Spinal cord (tissue), 10 donors: ENCODE results near the gene XIRP1. TPM values are rescaled to one million over a fixed set of nuclear protein-coding genes. Genes with fewer than 3 reads are reported as not detected.

ENCODE experiments used
- DNase-seq, 6 donors: peaks; one replicate each; pipeline versions ENCODE4 v3.0.0 to v3.0.0-alpha.2; 2013 to 2015; ENCODE audit warnings: low spot score in 6 of 6, low read depth in 4 of 6
- H3K27ac ChIP-seq: one replicate; pipeline ENCODE4 v1.5.1; 2013; ENCODE audit warnings: low read depth, low read length, control low read depth
- H3K27me3 ChIP-seq: one replicate; pipeline ENCODE4 v1.6.1; 2013; ENCODE audit warnings: low read length; ENCODE audit not compliant: control insufficient read depth, insufficient read depth
- H3K36me3 ChIP-seq: one replicate; pipeline ENCODE4 v1.6.1; 2013; ENCODE audit warnings: low read length; ENCODE audit not compliant: control insufficient read depth, insufficient read depth
- H3K4me1 ChIP-seq: one replicate; pipeline ENCODE4 v1.6.1; 2013; ENCODE audit warnings: low read length; ENCODE audit not compliant: control insufficient read depth, insufficient read depth
- H3K4me3 ChIP-seq: one replicate; pipeline ENCODE4 v1.5.1; 2013; ENCODE audit warnings: low read depth, low read length, control low read depth
- H3K9me3 ChIP-seq: one replicate; pipeline ENCODE4 v1.6.1; 2013; ENCODE audit warnings: low read length; ENCODE audit not compliant: control insufficient read depth, insufficient read depth
- WGBS: methylation state at CpG from one replicate; pipeline ENCODE4 v1.1.5; 2013; ENCODE audit warnings: missing lambda C conversion rate; ENCODE audit not compliant: insufficient coverage; 5-methylcytosine and 5-hydroxymethylcytosine counted together
- polyA plus RNA-seq, 2 donors: library from polyadenylated mRNA; unstranded; fragments of 120-200 nt; gene quantifications; one replicate each; pipeline ENCODE4 v1.2.1, GENCODE V29; 2013; ENCODE audit not compliant: insufficient read length in 2 of 2
- total RNA-seq, 2 donors: library from RNA; depleted of rRNA in 1 of 2; stranded (reverse); fragments of 120-200 nt in 1 of 2; fragments of >200 nt in 1 of 2; gene quantifications; one replicate each; pipeline versions ENCODE4 v1.2.3 to v1.2.4, GENCODE V29; 2013 to 2014
- donor health status: healthy.

The XIRP1 gene
- total and polyA plus RNA-seq, 4 donors = 0.20 to 1.6 (median 0.89) TPM

DNA sequence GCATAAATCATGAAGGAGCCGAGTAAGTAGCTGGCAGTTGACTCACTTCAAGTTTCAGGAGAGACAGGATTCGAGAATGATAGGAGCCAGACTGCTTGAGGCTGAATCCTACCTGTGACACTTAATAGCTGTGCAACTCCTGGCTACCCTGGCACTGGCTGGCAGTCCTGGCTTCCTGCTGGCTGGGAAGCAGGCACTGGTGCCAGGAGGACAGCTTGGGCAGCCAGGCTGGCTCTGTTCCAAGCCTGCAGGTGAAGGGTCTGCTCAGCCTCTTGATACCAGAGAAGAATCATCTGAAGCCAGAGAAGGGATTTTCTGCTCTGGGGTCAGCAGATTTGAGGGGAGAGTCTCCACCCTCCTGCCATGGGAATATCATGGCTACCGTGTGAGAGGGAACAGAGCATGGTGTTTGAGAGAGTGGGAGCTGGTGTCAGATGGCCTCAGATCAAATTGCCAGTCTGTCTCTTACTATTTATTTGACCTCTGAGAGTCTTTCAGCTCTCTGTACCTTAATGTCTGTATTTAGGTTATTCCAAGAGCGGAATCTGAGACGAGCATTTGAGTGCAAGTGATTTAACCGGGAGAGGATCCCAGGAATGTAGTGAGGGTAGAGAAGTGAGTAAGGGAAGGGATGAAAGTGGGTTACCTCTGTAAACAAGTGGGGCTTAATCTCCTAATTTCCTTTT is 4.4 kb upstream of the XIRP1 start:
- Histone ChIP-seq H3K36me3 (no peaks in the 10 kb centered on the region), H3K9me3 (no peaks in the 10 kb centered on the region), H3K4me3 (no peak overlapping the region), H3K27me3 (no peaks in the 10 kb centered on the region), H3K4me1 (peaks cover 5% of the 10 kb centered on the region), H3K27ac (no peak overlapping the region)
- DNase-seq = no peak
- WGBS = 41% methylated on average over 5 of the region's 6 CpGs

DNA sequence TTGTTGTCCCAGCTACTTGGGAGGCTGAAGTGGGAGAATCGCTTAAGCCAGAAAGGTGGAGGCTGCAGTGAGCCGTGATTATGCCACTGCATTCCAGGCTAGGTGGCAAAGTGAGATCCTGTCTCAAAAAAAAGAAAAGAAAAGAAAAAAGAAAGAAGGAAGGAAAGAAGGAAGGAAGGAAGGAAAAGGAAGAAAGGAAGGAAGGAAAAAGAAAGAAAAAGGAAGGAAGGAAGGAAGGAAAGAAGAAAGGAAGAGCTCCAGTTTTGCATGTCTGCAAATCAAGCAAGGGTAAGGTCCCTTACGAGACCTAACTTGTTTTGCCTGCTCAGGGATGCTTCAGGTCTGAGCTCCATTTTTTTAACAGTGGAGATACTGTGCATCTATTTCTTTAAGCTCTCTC is 3.6 kb upstream of the XIRP1 start:
- Histone ChIP-seq H3K9me3 (no peaks in the 10 kb centered on the region), H3K4me1 (peaks cover 5% of the 10 kb centered on the region), H3K27ac (no peak overlapping the region), H3K27me3 (no peaks in the 10 kb centered on the region), H3K36me3 (no peaks in the 10 kb centered on the region), H3K4me3 (no peak overlapping the region)
- WGBS = 94% methylated on average over 3 of the region's 3 CpGs
- DNase-seq = no peak

DNA sequence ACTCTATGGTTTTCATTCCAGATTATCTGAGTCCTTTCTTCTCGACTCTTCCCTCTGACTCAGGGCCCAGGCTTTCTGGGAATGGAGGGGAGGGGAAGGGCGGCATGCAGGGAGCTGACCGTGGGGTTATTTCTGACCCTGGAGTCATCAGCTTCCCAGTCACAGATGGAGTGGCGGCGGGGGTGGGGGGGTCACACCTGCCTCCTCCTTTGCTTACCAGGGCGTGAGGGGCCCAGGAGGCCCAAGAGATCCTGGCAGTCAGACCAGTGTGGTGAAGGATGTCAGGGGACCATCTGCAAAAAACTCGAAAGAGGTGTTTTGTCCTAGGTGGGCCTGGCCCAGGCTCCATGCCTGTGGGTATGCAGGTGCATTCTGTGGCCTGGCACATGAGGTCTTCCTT is 996 bp upstream of the XIRP1 start:
- H3K4me3 ChIP-seq = no peak overlapping the region
- H3K9me3 ChIP-seq = no peaks in the 10 kb centered on the region
- H3K4me1 ChIP-seq = peaks cover 19% of the 10 kb centered on the region
- H3K36me3 ChIP-seq = no peaks in the 10 kb centered on the region
- H3K27me3 ChIP-seq = no peaks in the 10 kb centered on the region
- no peak for DNase-seq
- WGBS = 84% methylated on average over 7 of the region's 7 CpGs
- no peak overlapping the region for H3K27ac ChIP-seq

DNA sequence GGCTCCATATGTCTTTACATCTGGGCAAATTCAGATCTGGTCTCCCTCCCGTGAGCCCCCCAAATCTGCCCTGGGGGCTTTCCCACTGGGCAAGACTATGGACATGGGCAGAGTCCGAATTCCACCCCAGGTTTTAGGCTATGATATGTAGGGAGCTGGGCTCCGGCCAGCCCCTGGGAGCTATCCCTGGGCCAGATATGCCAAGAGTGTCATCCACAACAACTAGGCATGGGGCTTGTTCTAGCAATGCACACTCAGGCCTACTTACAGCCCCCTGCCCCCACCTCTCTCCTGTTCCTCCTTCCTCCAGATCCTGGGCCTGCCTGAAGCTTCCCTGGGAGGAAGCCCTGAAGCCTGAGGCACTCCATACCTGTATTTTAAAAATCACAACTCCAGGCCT is 622 bp downstream of the XIRP1 start:
- Histone ChIP-seq H3K9me3 (no peaks in the 10 kb centered on the region), H3K27ac (no peak overlapping the region), H3K36me3 (no peaks in the 10 kb centered on the region), H3K4me3 (no peak overlapping the region), H3K4me1 (peaks cover 18% of the 10 kb centered on the region), H3K27me3 (no peaks in the 10 kb centered on the region)
- WGBS = 83% methylated on average over 3 of the region's 3 CpGs
- DNase-seq = no peak

DNA sequence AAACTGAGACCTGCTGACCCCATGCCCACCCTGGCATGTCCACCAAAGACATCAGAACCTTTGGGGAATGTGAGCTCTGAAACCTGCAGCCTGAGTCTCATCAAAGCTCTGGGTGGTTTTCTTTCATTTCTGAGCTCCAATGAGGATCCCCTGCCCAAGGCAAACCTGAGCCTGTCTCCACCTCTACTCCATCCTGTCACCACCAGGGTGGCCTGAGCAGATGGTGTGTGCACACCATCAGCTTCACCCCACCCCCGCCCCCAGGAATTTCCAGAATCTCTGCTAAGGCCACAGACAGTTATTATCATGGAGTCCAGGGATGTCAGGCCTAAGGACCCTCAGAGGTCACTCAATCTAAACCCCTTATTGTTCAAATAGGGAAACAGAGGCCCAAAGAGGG is 1.3 kb downstream of the XIRP1 start:
- no peaks in the 10 kb centered on the region for H3K36me3 ChIP-seq
- H3K4me1 ChIP-seq = peaks cover 13% of the 10 kb centered on the region
- H3K27me3 ChIP-seq = no peaks in the 10 kb centered on the region
- no peak for DNase-seq
- no peak overlapping the region for H3K4me3 ChIP-seq
- H3K9me3 ChIP-seq = no peaks in the 10 kb centered on the region
- H3K27ac ChIP-seq = no peak overlapping the region
- no CpG with 5 or more reads among the region's 1 CpG for WGBS

DNA sequence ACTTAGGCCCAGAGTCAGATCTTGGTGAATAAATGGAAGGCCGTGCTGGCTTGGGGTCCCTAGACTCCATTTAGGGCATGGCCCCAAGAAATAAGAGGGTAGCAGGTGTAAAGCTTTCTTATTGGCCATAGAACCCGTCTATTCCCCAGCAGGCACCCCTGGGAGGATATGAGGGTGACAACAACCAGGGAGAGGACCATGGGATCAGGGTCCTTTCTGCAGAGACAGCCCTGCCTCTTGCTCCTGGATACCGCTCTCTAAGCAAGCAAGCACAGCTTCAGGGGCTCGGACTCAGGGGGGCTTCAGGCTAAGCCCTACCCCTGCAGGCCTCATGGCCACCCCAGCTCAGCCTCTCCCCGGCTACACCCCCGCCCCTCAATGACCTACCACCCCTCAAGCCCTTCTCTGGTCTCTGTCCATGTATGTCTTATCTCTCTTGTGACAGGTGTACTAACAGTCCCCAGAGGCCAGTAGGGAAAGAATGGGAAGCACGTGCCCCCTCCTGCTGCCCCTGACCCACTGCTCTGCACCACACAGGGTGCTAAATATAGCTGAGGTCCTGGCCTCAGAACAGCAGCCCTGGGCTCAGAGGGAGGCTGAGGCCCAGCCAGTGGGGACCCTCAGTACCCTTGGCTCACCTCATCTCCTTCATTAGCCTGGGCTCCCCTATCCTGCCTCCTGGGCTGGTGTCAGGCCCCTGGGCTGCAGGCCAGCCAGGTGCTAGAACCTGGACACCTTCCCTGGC is 1.9 kb downstream of the XIRP1 start:
- no peaks in the 10 kb centered on the region for H3K27me3 ChIP-seq
- peaks cover 2% of the 10 kb centered on the region for H3K36me3 ChIP-seq
- no peak overlapping the region for H3K27ac ChIP-seq
- no peak overlapping the region for H3K4me3 ChIP-seq
- H3K9me3 ChIP-seq = no peaks in the 10 kb centered on the region
- no peak for DNase-seq
- 72% methylated on average over 4 of the region's 7 CpGs for WGBS
- H3K4me1 ChIP-seq = peaks cover 13% of the 10 kb centered on the region

DNA sequence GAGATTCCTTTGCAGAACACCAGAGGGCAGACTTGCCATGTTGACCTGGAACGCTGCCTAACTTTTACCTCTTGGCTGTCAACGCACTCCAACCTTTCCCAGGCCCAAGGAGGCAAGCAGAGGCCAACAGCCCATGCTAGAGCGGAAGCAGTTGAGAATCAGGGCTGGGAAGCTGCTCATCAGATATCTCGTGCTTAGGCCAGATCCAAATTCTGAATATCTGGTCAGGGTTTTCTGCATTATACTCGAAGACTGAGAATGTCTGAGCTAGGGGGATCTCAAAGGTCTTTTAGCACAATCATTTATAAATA is 2.5 kb downstream of the XIRP1 start:
- Histone ChIP-seq H3K36me3 (peaks cover 5% of the 10 kb centered on the region), H3K9me3 (no peaks in the 10 kb centered on the region), H3K4me1 (peaks cover 13% of the 10 kb centered on the region), H3K4me3 (no peak overlapping the region), H3K27me3 (no peaks in the 10 kb centered on the region), H3K27ac (no peak overlapping the region)
- DNase-seq = peak in 2 of 6 donors; percentile 76 to 84
- WGBS = 18% methylated on average over 3 of the region's 5 CpGs

DNA sequence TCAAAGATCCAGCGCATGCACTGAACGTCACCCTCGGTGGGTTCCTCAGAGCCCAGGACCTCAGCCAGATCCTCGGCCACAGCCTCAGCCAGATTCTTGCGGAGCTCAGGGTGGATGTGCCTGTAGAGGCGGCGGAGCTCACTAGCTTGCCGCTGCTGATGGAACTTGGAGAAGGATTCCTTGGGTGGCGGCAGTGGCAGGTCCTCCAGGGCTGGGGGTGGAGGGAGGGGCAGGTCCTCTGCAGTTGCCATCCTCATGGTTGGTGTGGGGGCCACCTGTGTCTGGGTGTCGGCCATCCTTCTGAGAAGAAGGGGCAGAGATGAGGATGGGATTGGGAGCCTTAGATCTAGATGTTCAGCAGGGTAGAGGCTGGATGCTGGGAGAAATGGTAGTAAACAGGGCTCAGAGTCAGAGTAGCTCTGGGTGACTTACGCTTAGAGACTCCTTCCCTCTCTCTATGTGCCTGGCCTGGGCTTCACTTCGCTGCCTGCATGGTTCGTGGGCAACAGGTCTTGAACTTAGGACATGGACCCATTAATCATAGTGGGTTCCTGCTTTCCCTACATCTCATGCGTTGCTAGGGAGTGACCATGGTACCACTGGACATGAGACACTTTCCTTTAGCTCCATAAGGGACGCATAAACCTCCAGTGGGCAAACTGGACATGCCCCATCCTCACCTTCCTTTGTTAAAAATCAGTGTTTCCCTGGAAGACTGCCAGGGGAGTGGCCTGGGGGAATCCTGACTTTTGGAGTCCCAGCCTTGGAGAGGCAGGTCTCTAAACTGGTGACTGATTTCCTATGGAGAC is 3.0 kb downstream of the XIRP1 start:
- H3K36me3 ChIP-seq = peaks cover 8% of the 10 kb centered on the region
- peaks cover 15% of the 10 kb centered on the region for H3K4me1 ChIP-seq
- 81% methylated on average over 15 of the region's 15 CpGs for WGBS
- no peaks in the 10 kb centered on the region for H3K9me3 ChIP-seq
- DNase-seq = no peak
- H3K4me3 ChIP-seq = no peak overlapping the region
- H3K27me3 ChIP-seq = no peaks in the 10 kb centered on the region
- no peak overlapping the region for H3K27ac ChIP-seq

DNA sequence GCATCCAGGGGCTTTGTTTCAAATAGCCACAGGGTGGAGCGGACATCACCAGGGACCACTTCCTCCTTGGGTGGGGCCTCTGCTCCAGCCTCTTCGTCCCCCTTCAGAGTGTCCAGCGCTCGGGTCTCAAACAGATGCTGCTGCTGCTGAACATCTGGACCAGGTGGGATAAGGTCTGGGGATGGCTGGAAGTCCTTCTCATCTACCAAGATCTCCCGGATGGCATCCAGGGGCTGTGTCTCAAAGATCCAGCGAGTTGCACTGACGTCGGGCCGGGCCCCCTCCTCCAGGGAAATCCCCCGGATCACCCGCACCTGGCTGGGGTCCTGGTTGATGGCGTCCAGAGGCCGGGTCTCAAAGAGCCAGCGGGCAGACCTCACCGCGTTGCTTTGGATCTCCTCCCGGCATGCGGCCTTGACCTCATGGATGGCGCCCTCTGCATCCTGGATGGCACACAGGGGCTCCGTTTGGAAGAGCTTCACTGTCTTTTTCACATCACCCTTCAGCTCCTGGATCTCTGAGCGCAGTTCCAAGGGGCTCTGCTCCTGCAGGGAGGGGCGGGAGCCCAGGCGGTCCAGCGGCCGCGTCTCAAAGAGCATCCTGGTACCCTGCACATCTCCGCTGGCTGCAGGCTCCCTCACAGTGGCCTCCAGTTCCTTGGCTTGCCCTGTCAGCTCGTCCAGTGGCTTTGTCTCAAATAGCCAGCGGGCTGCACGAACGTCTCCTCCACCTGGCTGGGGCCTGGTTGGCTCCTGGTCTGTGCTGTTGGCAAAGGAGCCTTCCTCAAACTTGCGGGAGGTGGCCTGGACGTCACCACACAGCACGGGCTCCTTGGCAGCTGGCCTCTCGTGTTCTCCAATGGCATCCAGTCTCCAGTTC is 3.9 kb downstream of the XIRP1 start:
- Histone ChIP-seq H3K4me3 (no peak overlapping the region), H3K27me3 (no peaks in the 10 kb centered on the region), H3K27ac (no peak overlapping the region), H3K9me3 (no peaks in the 10 kb centered on the region), H3K36me3 (peaks cover 8% of the 10 kb centered on the region), H3K4me1 (peaks cover 24% of the 10 kb centered on the region)
- no peak for DNase-seq
- 87% methylated on average over 35 of the region's 35 CpGs for WGBS
